GM12873 (cell line): ENCODE results near the gene ZCCHC2.

Source experiments
- TF ChIP-seq, protein P1 (sequence below): IDR thresholded peaks from 2 replicates; pipeline ENCODE4 v1.5.1; 2012; ENCODE audit warnings: low read depth, mild to moderate bottlenecking, moderate library complexity, low read length, control low read depth; ENCODE audit not compliant: insufficient read depth; ENCODE audit errors: missing control alignments

Gene ZCCHC2

DNA sequence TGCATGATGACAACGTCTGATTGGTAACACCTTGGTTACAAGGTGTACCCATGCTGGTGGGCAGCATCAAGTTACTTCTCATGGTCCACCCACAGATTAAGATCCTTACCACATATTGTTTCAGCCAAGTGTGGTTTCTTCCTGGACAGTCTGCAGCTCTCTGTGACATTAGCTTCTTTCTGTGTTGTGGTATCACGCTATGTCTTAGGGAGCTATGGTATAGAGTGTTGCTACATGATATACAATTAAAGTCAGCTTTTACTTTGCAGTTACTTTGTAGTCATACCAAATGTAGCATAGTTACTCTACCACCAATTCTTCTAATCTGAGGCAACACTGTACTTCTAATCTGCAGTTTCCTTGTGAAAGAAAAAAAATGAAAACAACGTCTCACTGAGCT lies 48.8 kb downstream of the ZCCHC2 start:
- TF ChIP-seq, protein P1, sequence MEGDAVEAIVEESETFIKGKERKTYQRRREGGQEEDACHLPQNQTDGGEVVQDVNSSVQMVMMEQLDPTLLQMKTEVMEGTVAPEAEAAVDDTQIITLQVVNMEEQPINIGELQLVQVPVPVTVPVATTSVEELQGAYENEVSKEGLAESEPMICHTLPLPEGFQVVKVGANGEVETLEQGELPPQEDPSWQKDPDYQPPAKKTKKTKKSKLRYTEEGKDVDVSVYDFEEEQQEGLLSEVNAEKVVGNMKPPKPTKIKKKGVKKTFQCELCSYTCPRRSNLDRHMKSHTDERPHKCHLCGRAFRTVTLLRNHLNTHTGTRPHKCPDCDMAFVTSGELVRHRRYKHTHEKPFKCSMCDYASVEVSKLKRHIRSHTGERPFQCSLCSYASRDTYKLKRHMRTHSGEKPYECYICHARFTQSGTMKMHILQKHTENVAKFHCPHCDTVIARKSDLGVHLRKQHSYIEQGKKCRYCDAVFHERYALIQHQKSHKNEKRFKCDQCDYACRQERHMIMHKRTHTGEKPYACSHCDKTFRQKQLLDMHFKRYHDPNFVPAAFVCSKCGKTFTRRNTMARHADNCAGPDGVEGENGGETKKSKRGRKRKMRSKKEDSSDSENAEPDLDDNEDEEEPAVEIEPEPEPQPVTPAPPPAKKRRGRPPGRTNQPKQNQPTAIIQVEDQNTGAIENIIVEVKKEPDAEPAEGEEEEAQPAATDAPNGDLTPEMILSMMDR, result no peak

DNA sequence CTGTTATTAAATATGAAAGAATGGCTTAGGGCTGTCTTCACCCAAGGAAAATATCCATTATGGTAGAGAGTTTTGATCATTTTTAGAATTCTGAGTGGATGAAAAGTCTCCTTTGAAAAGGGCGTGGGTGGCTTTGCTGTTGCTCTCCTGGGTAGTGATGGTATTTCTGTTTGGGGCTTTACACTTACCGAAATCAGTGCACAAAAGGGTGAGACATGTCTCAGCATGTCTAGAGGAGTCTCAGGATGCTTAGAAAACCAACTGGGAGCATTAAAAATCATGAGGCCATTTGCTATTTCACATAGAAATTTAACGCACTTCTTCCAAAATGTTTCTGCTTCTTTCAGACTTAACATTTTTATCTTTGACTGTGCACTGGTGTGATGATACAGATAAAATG lies 49.6 kb downstream of the ZCCHC2 start:
- TF ChIP-seq, protein P1, result no peak

DNA sequence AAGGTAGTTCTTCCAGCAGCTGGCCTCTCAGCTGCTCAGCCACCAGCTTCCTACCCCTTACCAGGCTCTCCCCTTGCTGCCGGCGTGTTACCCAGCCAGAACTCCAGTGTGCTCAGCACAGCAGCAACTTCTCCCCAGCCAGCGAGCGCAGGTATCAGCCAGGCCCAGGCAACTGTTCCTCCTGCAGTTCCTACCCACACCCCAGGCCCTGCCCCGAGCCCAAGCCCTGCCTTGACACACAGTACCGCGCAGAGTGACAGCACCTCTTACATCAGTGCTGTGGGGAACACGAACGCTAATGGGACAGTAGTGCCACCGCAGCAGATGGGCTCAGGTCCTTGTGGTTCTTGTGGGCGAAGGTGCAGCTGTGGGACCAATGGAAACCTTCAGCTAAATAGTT lies 52.0 kb downstream of the ZCCHC2 start:
- TF ChIP-seq, protein P1, result no peak

DNA sequence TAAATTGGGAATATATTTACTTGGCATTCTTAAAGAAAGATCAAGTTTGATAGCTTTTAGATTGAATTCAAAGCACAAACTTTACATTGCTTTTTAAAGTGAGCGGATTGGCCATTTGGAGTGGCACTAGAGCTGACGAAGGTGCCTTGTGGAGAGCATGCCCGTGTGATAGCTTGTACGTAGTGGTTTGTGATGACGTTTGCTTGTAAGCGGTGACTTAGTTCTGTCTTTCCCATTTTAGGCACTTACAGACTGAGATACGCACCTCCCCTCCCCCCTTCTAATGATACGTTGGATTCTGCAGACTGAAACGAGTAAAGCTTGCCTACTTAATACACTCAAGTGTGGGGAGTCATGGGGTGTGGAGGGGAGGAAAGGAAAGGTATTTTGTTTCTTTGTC lies 53.4 kb downstream of the ZCCHC2 start:
- TF ChIP-seq, protein P1, result no peak

DNA sequence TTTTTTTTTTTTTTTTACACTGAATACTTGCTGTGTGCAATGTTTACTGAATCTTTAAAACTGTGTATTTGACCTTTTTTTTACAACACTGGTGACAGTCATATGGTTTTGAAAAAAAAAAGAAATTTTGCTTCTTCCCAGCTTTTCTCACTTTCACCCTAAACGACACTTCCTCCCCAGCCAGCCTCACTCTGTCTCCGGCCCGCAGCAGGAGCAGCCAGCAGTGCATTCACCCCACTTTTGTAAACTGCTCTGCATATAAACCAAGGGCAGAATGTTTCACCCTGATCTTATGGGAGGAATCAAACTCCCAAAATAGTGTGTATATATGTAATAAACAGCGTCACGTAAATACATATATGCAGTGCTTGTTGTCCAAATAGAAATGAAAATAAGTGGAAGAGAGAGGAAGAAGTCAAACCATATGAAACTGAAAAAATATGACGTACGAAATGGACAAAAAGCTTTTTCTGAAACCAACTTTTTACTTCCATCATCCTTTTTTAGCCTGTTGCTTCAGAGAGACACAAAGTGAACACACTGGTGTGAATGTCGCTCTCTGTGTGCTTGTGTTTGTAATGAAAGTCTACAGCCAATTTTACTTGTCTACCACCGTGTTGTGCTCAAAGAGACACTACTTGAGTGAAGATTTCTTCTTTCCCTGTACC lies 54.2 kb downstream of the ZCCHC2 start:
- TF ChIP-seq, protein P1, result no peak

DNA sequence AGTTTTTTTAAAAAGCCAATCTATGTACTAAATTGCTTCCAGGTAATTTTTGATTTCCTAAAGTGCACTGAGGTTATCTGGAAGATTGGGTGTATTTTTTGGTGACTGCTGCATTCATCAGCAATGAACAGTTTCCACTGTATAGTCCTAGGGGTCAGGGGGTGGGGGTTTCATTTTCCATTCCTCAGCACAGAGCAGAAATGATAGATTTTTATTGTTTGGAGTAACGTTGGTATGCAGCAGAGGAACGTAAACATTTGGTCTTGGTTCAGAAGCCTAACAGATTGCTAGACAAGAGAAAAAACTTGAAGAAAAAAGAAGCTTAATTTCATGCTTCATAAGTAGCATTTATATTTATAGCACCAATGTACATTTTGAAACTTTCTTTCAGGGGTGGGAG lies 54.9 kb downstream of the ZCCHC2 start:
- TF ChIP-seq, protein P1, result no peak

DNA sequence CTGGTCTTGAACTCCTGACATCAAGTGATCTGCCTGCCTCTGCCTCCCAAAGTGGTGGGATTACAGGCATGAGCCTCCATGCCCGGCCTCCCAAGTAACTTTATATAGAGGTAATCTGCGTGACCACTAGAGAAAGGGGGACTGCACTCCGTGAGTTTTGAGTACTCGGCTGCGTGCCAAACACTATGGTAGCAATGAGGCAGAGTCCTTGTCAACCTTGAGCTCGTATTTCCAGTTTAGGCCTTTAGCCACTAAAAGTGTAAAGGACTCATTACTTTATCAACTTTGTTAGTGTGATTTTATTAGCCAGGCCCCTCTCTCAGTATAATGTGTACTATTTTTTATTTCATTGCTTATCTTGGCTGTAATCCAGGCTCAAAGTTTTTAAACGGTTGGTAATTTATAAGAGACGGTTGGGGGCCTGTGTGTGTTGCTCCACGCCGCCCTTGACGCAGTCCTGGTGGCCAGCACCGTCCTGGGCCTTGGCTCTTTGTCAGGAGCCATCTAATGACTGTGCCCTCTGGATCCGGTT lies 56.2 kb downstream of the ZCCHC2 start:
- TF ChIP-seq, protein P1, result no peak
